ENCODE data around the gene INPP4B.

Gene INPP4B

DNA sequence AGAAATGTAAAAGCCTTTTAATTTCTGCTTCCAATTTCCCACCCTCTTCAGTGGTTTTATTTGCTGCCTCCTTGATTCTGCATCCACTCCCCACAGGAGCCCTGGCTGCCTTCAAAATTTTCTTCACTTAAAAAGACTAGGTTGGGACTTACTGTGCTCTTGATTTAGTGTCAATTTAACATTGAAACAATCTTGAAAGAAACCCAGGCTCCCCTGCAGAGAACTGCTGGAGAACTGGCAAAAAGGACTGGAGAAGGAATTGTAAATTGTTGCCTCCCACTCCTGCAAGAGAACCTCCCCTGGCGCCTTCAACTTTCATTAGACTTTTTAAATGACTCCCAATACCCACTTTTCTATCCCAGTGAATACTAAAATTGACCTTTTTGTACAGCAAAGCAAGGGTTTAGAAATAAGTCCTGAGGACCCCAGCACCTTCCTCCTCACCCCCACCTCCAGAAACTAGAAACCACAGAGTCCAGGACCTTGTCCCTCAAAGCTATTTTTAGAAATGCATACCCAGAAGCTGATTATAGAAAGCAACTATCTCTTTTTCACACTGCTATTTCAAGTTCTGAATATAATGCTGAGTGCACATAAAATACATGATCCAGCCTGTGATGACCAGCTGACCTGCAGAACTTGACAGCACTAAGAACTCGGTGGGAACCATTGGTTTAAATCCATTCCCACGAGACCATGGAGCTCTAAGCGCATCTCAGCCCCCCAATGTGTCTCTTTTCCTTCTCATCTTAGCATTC, 155.5 kb downstream of the INPP4B start:
- no peaks in the 10 kb centered on the region for H3K27me3 ChIP-seq (ENCODE audit: insufficient read depth, low read length)
- H3K9me3 ChIP-seq (ENCODE audit: low read length), result no peaks in the 10 kb centered on the region
- H3K9ac ChIP-seq (ENCODE audit: low read length), result no peak overlapping the region
- no peak overlapping the region for H2AFZ ChIP-seq (ENCODE audit: low read length)
- no peaks in the 10 kb centered on the region for H4K20me1 ChIP-seq (ENCODE audit: insufficient read depth, low read length)
- TF ChIP-seq, protein P1, sequence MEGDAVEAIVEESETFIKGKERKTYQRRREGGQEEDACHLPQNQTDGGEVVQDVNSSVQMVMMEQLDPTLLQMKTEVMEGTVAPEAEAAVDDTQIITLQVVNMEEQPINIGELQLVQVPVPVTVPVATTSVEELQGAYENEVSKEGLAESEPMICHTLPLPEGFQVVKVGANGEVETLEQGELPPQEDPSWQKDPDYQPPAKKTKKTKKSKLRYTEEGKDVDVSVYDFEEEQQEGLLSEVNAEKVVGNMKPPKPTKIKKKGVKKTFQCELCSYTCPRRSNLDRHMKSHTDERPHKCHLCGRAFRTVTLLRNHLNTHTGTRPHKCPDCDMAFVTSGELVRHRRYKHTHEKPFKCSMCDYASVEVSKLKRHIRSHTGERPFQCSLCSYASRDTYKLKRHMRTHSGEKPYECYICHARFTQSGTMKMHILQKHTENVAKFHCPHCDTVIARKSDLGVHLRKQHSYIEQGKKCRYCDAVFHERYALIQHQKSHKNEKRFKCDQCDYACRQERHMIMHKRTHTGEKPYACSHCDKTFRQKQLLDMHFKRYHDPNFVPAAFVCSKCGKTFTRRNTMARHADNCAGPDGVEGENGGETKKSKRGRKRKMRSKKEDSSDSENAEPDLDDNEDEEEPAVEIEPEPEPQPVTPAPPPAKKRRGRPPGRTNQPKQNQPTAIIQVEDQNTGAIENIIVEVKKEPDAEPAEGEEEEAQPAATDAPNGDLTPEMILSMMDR (IDR thresholded peaks at IDR 0.05; ENCODE audit: low read length), result no peak
- TF ChIP-seq EZH2 (IDR thresholded peaks at IDR 0.05; ENCODE audit: borderline replicate concordance, low read length), result no peak
- H3K4me2 ChIP-seq (ENCODE audit: low read length), result no peak overlapping the region
- no peaks in the 10 kb centered on the region for H3F3A ChIP-seq (ENCODE audit: insufficient read depth, low read length)
- H3K9me2 ChIP-seq (ENCODE audit: low read depth, low read length), result no peaks in the 10 kb centered on the region
- no peaks in the 10 kb centered on the region for H3K4me1 ChIP-seq (ENCODE audit: insufficient read depth, low read length, severe bottlenecking)
- H3K36me3 ChIP-seq (ENCODE audit: insufficient read depth, low read length), result no peaks in the 10 kb centered on the region
- no peak overlapping the region for H3K4me3 ChIP-seq (ENCODE audit: low read depth, low read length, poor library complexity, severe bottlenecking)
- H3K27ac ChIP-seq (ENCODE audit: low read depth, low read length, poor library complexity, severe bottlenecking), result no peak overlapping the region
- no peaks in the 10 kb centered on the region for H3K79me2 ChIP-seq (ENCODE audit: insufficient read depth, low read length)

DNA sequence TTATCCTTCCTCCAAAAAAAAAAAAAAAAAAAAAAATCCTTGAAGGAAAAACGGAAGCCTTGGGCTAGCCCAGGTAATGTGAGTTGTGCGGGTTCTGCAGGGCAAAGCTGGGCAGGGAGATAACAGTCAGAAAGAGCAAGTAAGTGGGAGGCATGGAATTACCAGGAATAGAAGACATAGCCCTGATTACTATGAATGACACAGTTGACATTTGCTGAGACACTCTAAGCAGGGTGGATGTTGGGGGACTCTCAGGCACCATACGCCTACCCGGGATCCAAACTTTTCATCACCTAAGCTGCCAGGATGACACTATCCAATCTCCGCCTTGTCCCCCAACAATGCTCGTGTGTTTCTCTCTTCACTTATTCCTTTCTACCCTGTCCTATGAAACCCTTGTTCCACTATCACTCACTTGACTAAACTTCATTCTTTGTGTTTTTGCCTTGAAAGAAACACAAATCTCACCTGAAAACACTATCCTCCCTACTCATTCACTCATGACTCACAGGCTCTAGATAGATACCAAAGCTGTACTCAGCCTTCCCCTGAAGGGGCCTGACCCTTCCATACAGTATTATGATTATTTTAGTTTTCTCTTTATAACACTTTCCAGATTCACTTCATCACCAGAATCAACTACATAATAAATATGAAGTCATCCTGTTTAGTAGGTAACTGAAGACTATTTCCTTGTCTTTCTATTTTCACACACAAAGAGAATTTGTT, 158.4 kb downstream of the INPP4B start:
- Histone ChIP-seq H3K4me1 (ENCODE audit: insufficient read depth, low read length, severe bottlenecking) (no peaks in the 10 kb centered on the region), H3K9me3 (ENCODE audit: low read length) (no peaks in the 10 kb centered on the region), H3K4me3 (ENCODE audit: low read depth, low read length, poor library complexity, severe bottlenecking) (no peak overlapping the region), H3K79me2 (ENCODE audit: insufficient read depth, low read length) (no peaks in the 10 kb centered on the region), H3F3A (ENCODE audit: insufficient read depth, low read length) (no peaks in the 10 kb centered on the region), H3K9ac (ENCODE audit: low read length) (no peak overlapping the region), H3K27me3 (ENCODE audit: insufficient read depth, low read length) (no peaks in the 10 kb centered on the region), H3K4me2 (ENCODE audit: low read length) (no peak overlapping the region), H3K27ac (ENCODE audit: low read depth, low read length, poor library complexity, severe bottlenecking) (no peak overlapping the region), H3K36me3 (ENCODE audit: insufficient read depth, low read length) (no peaks in the 10 kb centered on the region), H2AFZ (ENCODE audit: low read length) (no peak overlapping the region), H4K20me1 (ENCODE audit: insufficient read depth, low read length) (no peaks in the 10 kb centered on the region), H3K9me2 (ENCODE audit: low read depth, low read length) (no peaks in the 10 kb centered on the region)
- TF ChIP-seq, protein P1 (IDR thresholded peaks at IDR 0.05; ENCODE audit: low read length), result no peak
- no peak for TF ChIP-seq EZH2 (IDR thresholded peaks at IDR 0.05; ENCODE audit: borderline replicate concordance, low read length)

DNA sequence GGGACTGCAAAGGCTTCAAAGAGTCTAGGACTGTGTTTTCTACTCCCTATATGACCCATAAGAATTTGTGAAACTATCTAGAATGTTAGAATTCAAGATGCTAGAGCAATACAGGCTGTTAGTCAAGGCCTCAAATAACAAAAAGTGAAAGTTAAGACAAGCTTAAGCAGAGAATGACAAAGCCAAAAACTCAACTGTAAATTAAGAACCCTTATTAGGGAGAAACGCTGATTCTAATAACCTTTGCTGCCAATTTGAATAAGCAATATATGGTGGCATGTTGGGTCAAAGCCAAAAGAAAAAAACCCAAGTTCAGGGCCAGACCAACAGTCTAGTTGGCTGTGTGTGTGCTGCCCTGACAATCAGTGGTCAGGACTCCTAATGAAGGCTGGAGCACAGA, 160.0 kb downstream of the INPP4B start:
- H3K4me3 ChIP-seq (ENCODE audit: low read depth, low read length, poor library complexity, severe bottlenecking), result no peak overlapping the region
- H3K4me1 ChIP-seq (ENCODE audit: insufficient read depth, low read length, severe bottlenecking), result no peaks in the 10 kb centered on the region
- H3K27me3 ChIP-seq (ENCODE audit: insufficient read depth, low read length), result no peaks in the 10 kb centered on the region
- no peaks in the 10 kb centered on the region for H3K79me2 ChIP-seq (ENCODE audit: insufficient read depth, low read length)
- no peak overlapping the region for H2AFZ ChIP-seq (ENCODE audit: low read length)
- no peaks in the 10 kb centered on the region for H3K36me3 ChIP-seq (ENCODE audit: insufficient read depth, low read length)
- H3K9ac ChIP-seq (ENCODE audit: low read length), result no peak overlapping the region
- no peaks in the 10 kb centered on the region for H3F3A ChIP-seq (ENCODE audit: insufficient read depth, low read length)
- no peak overlapping the region for H3K4me2 ChIP-seq (ENCODE audit: low read length)
- TF ChIP-seq, protein P1 (IDR thresholded peaks at IDR 0.05; ENCODE audit: low read length), result no peak
- no peak for TF ChIP-seq EZH2 (IDR thresholded peaks at IDR 0.05; ENCODE audit: borderline replicate concordance, low read length)
- no peaks in the 10 kb centered on the region for H3K9me3 ChIP-seq (ENCODE audit: low read length)
- no peaks in the 10 kb centered on the region for H3K9me2 ChIP-seq (ENCODE audit: low read depth, low read length)
- no peaks in the 10 kb centered on the region for H4K20me1 ChIP-seq (ENCODE audit: insufficient read depth, low read length)
- no peak overlapping the region for H3K27ac ChIP-seq (ENCODE audit: low read depth, low read length, poor library complexity, severe bottlenecking)
